Measurements from ENCODE around the gene ZNF740. TPM values are rescaled to one million over a fixed set of nuclear protein-coding genes. Genes with fewer than 3 reads are reported as not detected.

ZNF740 gene
- total and polyA plus RNA-seq, 10 of the 15 experiments (the other 5 are each of a cell fraction or from before 2014, with no cell fraction given), result 1.4 to 33.6 (median 11.3) TPM

GRCh38 chr12:53159195-53159839 is 21.2 kb upstream of the ZNF740 start (continued):
- TF ChIP-seq WRNIP1 (IDR thresholded peaks at IDR 0.05; ENCODE audit: borderline replicate concordance, low read depth, low read length), result 0 out of 2 replicates have a peak, but pooled peaks have one; percentile 88
- no peak for TF ChIP-seq NR2C2 (IDR thresholded peaks at IDR 0.05; ENCODE audit: borderline replicate concordance, control insufficient read depth, insufficient read length, low read depth)
- TF ChIP-seq MYC (IDR thresholded peaks at IDR 0.05; ENCODE audit: insufficient read depth, insufficient read length, insufficient replicate concordance, low read length, severe bottlenecking), result no peak
- peak; percentile 82 for TF ChIP-seq MAX (IDR thresholded peaks at IDR 0.05; ENCODE audit: low read depth, low read length)
- no peak for TF ChIP-seq ESRRA (IDR thresholded peaks at IDR 0.05; ENCODE audit: low read length)
- TF ChIP-seq NFIC (IDR thresholded peaks at IDR 0.05; ENCODE audit: low read depth, low read length), result no peak
- TF ChIP-seq MEF2B (IDR thresholded peaks at IDR 0.05; ENCODE audit: partially characterized antibody, poor library complexity, severe bottlenecking), result no peak
- TF ChIP-seq RB1 (IDR thresholded peaks at IDR 0.05; ENCODE audit: borderline replicate concordance), result peak; percentile 75; the same call in 1 of the 2 replicates
- TF ChIP-seq FOS (IDR thresholded peaks at IDR 0.05; ENCODE audit: borderline replicate concordance, extremely low read depth, insufficient read length), result no peak
- TF ChIP-seq ELK1 (IDR thresholded peaks at IDR 0.05; ENCODE audit: low read depth, low read length), result no peak
- TF ChIP-seq CREM (IDR thresholded peaks at IDR 0.05; ENCODE audit: low read depth), result no peak
- TF ChIP-seq NKRF (conservative IDR thresholded peaks at IDR 0.05), result no peak
- TF ChIP-seq POU2F2 (IDR thresholded peaks at IDR 0.05; ENCODE audit: borderline replicate concordance, low read depth, low read length), result no peak
- TF ChIP-seq TCF7 (IDR thresholded peaks at IDR 0.05; ENCODE audit: borderline replicate concordance), result no peak
- no peak for TF ChIP-seq ASH2L (IDR thresholded peaks at IDR 0.05; ENCODE audit: borderline replicate concordance, low read depth)
- no peak for TF ChIP-seq EGR1 (IDR thresholded peaks at IDR 0.05; ENCODE audit: borderline replicate concordance in 1 of 2, low read depth in 2 of 2, low read length in 2 of 2)
- peak; percentile 97 for TF ChIP-seq HDGF (IDR thresholded peaks at IDR 0.05)
- TF ChIP-seq CEBPB (IDR thresholded peaks at IDR 0.05; ENCODE audit: borderline replicate concordance in 1 of 2, low read depth in 2 of 2, low read length in 2 of 2), result 0 out of 4 replicates have a peak, but pooled peaks of 1 of the 2 experiments have one; percentile 22
- TF ChIP-seq TARDBP (IDR thresholded peaks at IDR 0.05; ENCODE audit: borderline replicate concordance), result no peak
- TF ChIP-seq ZBTB33 (IDR thresholded peaks at IDR 0.05), result no peak
- TF ChIP-seq TCF3 (IDR thresholded peaks at IDR 0.05; ENCODE audit: borderline replicate concordance, insufficient read depth, low read depth, low read length), result no peak
- peak; percentile 25 for TF ChIP-seq SP1 (IDR thresholded peaks at IDR 0.05; ENCODE audit: low read depth, low read length)
- no peak for TF ChIP-seq ATF2 (IDR thresholded peaks at IDR 0.05; ENCODE audit: low read length)
- no peak for TF ChIP-seq SUPT20H (IDR thresholded peaks at IDR 0.05; ENCODE audit: borderline replicate concordance, control insufficient read depth, low read depth, low read length)

All from GM12878 (cell line).